ENCODE measurements around the gene ZNF311.
"Not testable (repeated sequence)": the region's sequence is repeated elsewhere in the genome, so short reads cannot be mapped to it uniquely, and the experiment has no call there.

The ZNF311 gene

GRCh38 chr6:28982476-28983266 lies 22.4 kb downstream of the ZNF311 start:
- no peak for DNase-seq

GRCh38 chr6:28981833-28982475 lies 23.2 kb downstream of the ZNF311 start:
- peak; percentile 95 for DNase-seq

DNA sequence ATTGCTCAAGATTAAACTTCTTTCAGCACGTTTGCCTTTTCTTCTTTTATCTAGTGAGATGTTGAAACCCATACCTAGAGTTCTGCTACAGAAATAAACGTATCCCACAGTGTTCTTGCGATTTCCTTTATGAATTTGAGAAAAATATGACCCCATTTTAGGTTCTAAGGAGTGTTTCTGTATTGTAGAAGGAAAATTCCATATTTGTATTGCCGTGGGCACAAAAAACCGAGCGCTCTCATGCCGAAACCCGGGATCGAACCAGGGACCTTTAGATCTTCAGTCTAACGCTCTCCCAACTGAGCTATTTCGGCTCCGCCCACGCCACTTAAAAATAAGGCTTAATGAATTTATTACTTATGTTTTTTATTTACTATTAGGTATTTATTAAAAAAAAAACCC lies 23.7 kb downstream of the ZNF311 start:
- DNase-seq = peak; percentile 94

- peak; percentile 89 for DNase-seq
Observed at GRCh38 chr6:28980852-28981430, 24.2 kb downstream of the ZNF311 start.

DNA sequence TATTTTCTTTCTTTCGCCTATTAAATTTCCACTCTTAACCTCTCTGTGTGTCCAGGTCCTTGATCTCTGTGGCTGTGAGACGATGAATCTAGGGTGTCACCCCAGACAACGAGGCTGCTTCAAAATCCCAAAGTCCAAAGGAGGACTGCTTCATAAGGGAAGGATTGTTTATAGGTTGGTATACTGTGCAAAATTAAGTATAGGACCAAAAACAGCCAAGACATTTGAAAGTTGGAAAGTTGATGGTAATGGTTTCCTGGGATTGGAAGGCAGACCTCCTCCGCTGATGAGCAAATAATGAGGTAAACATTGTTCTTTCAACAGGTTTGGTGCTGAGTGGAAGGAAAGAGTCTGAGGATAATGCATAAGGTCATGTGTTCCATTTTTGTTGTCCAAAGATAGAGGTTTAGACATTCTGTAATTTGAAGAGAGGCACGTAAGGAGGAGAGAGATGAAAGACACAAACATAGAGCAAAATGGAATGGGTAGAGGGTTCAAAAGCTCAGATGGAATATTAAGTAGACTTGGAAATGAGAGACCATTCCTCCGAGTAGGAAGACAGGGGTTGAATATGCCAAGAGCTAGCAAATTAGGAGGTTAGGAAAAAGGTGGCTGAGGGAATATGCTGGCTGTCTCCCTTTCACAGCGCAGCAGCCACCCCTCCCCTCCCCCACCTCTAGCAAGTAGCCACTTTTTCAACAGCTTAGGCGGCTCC lies 24.8 kb downstream of the ZNF311 start:
- DNase-seq = no peak

DNA sequence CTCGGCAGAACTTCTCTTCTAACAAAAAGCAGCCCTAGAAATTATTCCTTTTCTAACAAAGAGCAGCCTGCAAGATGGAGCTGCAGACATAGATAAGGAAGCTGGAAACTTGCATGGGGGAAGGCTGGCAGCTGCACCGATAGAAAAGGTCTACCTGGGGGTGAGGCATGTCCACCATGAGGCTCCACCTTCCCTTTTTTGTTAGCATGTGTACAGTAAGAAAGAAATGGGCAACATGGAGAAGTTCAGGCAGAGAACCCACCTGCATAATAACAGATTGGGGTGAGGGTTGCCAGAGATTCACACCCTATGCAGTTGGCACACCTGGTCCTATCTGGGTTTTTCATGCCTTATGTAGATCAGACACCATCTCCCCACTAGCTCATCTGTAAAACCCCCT lies 25.4 kb downstream of the ZNF311 start:
- DNase-seq = no peak

- no peak for DNase-seq
Observed at GRCh38 chr6:28978959-28979561, 26.1 kb downstream of the ZNF311 start.

- DNase-seq = no peak
Observed at GRCh38 chr6:28978133-28978491, 27.0 kb downstream of the ZNF311 start.

DNA sequence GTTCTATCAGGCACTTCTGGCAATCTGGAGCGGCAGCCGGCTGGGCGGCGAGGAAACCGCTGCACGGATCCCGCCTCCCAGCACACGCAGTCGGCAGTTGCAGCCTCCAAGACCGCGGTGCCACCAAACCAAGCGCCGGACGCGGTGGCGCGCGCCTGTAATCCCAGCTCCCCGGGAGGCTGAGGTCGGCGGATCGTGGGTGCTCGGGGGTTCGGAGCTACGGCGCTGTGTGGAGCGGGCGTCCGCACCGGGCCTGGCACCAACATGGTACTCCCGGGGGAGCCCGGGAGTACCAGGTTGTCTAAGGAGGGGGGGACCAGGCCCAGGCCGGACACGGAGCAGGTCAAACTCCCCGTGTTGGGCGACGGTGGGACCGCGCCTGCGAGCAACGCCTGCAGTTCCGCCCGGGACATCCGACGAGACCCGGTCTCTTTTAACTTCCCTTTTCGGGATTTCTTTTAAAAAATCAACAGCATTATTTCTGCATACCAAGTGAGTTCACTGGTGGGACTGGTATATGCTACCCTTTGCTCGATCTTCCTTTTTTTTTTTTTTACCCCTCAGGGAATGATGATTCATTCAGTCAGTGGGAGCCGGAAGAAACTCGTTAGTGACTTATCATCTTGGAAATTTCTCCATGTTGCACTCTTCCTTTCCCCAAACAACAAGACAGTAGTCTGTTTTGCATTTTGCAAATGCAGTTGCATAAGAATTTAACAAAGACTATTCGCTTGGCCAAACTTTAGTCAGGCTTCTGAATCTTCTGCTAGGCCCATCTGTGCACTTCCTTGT lies 27.6 kb downstream of the ZNF311 start:
- DNase-seq = peak; percentile 28

DNA sequence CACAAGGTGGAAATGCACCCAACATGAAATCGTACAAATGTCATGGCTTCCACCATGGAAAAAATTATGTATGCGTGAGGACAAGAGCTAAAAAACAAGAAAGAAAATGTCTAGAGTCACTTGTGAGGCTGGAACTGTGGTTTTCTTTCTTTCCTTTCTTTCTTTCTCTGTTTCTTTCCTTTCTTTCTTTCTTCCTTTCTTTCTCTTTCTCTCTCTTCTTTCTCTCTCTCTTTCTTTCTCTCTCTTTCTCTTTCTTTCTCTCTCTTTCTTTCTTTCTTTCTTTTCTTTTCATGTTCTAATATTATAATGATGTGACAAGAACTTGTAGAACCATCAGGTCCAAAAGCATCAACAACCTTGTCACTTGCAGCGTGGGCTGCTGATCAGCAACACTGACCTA lies 28.4 kb downstream of the ZNF311 start:
- DNase-seq = no peak

DNA sequence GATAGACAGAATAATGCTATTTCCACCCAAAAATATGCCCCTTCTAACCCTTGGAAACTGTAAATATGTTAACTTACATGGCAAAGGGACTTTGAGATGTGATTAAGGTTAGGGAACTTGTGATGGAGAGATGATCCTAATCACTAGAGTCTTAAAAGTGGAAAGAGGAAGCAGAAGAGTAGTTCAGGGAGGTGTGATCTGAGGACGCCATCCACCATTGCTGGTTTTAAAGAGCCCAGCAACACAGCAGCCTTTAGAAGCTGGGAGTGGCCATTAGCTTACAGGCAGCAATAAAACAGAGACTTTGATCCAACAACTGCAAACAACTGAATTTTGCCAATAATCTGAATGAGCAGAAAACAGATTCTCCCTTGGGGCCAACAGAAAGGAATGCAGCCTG lies 30.6 kb downstream of the ZNF311 start:
- DNase-seq = no peak

- DNase-seq = not testable (repeated sequence)
Observed at GRCh38 chr6:28970056-28970455, 35.1 kb downstream of the ZNF311 start.

DNA sequence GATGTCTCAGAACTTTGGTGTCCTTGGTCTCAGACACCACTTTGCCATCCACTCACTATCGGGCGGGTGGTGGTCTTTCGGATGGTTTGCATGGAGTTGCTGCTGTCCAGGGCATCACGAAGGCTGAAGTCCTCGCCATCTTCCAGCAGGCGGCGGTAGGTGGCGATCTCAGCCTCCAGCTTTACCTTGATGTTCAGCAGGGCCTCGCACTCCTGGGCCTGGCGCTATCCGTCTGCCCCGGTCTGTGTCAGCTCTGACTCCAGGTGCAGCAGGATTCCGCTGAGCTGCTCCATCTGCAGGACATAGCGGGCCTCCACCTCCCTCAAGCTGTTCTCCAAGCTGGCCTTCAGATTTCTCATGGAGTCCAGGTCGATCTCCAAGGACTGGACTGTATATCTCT lies 36.0 kb downstream of the ZNF311 start:
- no peak for DNase-seq

- no peak for DNase-seq
Observed at GRCh38 chr6:28968476-28968875, 36.6 kb downstream of the ZNF311 start.

GRCh38 chr6:28965706-28966105 lies 39.4 kb downstream of the ZNF311 start:
- DNase-seq = no peak

DNA sequence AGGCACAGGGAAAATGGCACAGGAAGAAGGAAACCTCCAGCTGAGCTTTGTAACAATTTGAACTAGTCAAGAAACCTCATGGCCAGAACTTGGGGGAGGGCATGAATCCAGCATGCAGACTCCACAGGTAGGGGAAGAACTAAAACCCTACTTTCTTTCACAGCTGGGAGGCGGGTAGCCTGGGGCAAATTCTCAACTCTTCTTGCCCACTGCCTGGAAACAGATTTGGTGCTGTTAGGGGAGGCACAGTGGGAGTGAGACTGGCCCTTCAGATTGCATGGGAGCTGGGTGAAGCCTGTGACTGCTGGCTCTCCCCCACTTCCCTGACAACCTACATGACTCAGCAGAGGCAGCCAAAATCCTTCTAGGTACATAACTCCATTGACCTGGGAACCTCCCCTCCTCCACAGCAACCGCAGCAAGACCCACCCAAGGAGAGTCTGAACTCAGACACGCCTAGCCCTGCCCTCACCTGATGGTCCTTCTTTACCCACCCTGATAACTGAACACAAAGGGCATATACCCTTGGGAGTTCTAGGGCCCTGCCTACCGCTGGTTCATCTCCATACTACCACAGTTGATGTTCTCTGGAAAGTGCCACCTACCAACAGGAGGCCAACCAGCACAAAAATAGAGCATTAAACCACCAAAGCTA lies 44.1 kb downstream of the ZNF311 start:
- DNase-seq = no peak

DNA sequence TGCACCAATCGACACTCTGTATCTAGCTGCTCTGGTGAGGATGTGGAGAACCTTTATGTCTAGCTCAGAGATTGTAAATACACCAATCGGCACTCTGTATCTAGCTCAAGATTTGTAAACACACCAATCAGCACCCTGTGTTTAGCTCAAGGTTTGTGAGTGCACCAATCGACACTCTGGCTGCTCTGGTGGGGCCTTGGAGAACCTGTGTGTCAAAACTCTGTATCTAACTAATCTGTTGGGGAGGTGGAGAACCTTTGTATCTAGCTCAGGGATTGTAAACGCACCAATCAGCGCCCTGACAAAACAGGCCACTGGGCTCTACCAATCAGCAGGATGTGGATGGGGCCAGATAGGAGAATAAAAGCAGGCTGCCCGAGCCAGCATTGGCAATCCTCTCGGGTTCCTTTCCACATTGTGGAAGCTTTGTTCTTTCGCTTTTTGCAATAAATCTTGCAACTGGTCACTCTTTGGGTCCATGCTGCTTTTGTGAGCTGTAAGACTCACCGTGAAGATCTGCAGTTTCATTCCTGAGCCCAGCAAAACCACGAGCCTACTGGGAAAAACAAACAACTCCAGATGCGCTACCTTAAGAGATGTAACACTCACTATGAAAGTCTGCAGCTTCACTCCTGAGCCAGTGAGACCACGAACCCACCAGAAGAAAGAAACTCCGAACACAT lies 46.4 kb downstream of the ZNF311 start:
- DNase-seq = not testable (repeated sequence)

DNA sequence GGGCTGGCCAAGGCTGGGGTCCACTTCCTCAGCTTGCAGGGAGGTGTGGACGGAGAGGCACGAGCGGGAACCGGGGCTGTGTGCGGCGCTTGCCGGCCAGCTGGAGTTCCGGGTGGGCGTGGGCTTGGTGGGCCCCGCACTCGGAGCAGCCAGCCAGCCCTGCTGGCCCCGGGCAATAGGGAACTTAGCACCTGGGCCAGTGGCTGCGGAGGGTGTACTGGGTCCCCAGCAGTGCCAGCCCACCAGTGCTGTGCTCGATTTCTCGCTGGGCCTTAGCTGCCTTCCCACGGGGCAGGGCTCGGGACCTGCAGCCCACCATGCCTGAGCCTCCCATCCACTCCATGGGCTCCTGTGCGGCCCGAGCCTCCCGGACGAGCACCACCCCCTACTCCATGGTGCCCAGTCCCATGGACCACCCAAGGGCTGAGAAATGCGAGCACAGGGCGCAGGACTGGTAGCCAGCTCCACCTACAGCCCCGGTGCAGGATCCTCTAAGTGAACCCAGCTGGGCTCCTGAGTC lies 47.3 kb downstream of the ZNF311 start:
- not testable (repeated sequence) for DNase-seq

DNA sequence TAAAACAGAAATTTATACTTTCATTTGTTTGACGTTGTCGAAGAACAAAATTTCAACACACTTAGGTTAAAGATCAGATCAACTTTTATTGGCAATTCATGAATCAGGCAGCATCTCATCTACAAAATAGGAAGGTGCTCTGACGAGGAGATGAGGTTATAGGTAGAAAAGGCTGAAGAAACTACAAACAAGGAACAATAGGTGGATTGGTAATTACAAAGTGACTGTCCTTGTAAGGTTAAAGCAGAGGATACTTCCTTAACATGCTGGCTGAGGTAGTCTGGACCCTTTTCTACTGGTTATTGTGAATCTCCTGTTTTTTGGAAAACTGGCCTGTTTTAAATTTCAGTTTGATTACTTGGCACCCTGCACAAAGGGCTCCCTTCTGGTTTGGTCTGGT lies 48.8 kb downstream of the ZNF311 start:
- DNase-seq = no peak

DNA sequence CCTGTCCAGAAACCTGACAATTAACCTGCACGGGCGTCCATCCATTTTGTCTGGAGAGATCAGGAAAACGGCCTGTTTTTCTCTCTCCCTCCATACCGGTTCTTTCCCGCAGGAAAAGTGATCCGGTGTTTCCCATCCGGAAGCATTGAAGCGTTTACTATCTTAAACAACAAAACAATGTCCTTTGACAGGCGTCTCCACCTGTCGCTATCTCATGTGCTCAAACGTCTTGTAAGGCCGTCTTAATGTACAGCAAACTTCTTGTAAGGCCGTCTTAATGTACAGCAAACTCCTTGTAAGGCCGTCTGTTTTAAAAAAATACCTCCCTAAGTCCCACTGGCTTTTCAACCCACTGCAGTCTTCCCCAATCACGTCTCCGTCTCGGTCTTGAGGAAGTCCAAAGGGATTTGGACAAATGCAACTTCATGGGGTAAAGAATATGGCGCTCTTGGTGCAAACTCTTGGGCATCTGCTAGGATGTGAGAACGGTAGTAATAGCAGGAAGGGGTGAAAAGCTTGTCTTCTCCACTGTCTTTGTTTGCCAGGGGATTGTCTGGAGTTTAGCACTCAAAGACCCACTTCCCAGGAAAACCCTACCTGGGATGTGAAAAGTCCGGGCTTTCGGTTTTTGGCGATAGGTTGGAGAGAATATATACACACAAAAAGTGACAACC lies 51.4 kb downstream of the ZNF311 start:
- DNase-seq = peak; percentile 65
